MV-4-11 (cell line): ENCODE results near the gene ATP8A2.
"Not testable (repeated sequence)": the region's sequence is repeated elsewhere in the genome, so short reads cannot be mapped to it uniquely, and the experiment has no call there.

ENCODE experiments used
- DNase-seq: peaks from one replicate; lab custom pipeline; 2025; lab: John Stamatoyannopoulos, UW

ATP8A2 gene

GRCh38 chr13:25806264-25806974 lies 434.6 kb downstream of the ATP8A2 start:
- DNase-seq: peak; percentile 65

- DNase-seq: no peak
Observed at GRCh38 chr13:25807562-25807961, 435.8 kb downstream of the ATP8A2 start.

DNA sequence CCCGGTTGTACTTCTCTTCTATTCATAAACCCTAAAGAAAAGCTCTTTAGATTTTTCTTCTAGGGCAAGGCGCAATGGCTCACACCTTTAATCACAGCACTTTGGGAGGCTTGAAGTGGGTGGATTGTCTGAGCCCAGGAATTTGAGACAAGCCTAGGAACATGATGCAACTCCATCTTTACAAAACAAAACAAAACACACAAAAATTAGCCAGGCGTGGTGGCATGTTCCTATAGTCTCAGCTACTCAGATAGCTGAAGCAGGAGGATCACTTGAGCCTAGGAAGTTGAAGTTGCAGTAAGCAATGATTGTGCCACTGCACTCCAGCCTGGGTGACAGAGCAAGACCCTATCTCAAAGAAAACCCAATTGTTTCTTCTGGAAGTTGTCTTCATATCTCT lies 439.7 kb downstream of the ATP8A2 start:
- DNase-seq: no peak

GRCh38 chr13:25816239-25816638 lies 444.5 kb downstream of the ATP8A2 start:
- DNase-seq: no peak

DNA sequence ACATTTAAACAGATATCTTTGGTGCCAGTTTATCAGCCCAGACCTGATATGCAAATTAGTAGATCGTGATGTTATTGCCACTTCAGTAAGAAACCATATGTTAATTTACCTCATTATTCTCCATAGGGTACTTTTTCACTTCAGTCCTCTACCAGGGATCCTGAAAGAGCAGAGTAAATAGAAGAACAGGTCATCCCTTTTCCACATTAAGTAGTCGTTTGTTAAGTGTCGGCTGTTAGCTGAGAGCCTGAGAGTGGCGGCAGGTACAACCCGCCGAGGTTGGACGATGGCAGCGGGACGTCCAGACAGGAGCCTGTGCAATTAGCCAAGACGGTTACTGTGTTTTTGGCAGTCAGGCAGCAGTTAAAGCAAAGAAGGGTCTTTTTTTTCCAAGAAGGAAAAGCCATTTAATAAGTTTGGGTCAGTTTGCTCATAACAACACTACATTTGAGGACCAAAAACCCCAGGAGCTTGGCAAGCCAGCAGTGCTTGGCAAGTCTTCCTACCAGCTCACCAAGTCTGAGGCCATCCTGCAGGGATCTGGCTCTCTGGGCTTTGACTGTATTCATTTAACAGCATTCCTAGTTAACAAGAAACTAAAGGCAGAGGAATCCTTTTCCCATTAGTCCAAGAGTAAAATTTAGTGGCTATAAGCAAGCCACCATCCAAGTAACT lies 448.2 kb downstream of the ATP8A2 start:
- DNase-seq: no peak

DNA sequence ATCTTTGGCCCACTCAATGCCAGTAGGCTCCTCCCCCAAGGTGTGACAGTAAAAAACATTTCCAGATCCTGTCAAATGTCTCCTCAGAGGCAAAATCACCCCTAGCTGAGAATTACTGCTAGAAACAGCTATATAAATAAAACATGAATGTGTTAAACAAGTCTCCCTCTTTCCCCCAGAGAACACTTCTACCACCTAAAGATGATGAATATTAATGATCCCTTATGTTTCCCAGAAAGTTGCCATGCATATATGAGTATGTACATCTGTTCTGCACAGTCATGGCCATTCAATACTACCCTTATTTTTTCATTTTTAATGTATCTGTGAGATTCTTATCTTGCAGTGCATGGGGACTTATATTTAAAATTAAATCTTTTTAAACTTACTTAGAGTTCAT lies 450.0 kb downstream of the ATP8A2 start:
- no peak for DNase-seq

DNA sequence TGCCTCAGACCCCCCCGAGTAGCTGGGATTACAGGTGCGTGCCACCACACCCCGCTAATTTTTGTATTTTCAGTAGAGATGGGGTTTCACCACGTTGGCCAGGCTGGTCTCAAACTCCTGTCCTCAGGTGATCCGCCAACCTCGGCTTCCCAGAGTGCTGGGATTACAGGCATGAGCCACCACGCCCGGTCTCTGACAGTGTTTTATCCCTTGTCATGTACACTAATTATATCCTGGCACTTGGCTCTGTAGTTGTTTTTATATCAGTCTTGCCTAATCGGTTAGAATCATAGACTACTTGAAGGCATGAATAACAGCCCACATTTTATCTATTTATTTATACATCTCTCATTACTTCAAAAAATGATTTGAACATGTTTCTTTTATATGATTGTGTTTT lies 455.4 kb downstream of the ATP8A2 start:
- not testable (repeated sequence) for DNase-seq

GRCh38 chr13:25827831-25828465 lies 456.2 kb downstream of the ATP8A2 start:
- no peak for DNase-seq

DNA sequence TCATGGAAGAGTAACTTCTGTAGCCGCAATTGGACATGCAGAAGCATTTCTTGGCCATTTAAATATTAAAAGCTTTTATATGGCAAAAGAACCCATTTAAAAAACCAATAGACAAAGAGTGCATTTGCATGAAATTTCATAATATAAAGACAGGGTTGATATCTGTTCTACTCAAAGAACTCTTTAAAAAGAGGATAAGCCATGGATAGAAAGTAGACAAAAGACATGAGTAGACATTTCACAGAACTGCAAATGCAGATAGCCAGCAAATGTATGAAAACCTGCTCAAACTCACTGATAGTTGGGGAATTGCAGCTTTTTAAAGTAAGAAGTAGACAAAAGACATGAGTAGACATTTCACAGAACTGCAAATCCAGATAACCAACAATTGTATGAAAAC lies 462.0 kb downstream of the ATP8A2 start:
- DNase-seq: no peak

DNA sequence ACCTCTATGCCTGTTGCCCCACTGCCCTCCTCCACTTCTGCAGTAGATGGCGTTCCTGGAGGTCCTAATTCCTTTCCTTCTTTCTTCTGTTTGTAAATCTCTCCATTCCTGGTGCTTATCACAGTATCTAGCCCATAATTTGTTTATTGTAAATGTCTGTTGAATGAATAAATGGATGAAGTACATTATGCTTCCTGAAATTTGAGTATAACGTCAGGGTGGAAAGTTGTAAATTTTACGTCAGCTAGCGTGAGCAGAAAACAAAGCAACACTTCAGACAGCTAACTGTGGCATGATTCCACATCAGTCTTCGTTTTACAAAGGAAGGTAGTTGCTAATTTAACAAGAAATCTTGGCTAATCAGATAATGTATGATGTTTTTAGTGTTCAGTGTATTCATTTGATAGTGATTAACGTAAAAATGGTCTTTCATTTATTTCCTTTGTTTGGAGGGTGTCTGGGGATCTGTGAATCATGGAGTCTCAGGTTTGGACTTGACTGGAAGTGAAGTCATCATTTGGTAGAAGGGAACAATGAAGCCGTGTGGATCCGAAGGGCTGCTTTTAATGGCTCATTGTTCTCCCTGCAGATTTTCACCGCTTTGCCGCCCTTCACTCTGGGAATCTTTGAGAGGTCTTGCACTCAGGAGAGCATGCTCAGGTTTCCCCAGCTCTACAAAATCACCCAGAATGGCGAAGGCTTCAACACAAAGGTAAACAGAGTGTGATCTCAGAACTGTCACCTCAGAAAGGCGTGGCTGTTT lies 465.0 kb downstream of the ATP8A2 start:
- DNase-seq: no peak

DNA sequence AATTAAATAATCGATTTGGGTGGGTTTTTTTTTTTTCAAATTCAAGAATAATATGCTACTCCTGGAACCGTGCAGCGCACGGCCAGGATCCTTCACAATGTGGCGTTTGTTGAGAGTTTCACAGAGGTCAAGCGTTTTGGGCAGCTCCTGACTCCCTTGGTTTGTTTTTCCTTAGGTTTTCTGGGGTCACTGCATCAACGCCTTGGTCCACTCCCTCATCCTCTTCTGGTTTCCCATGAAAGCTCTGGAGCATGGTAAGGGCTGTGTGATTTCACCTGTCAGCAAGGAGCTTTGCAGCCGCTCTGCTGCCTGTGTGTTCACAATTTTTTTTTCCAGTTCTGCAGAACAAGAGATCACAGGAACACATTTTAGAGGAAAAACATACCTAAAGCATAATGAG lies 467.6 kb downstream of the ATP8A2 start:
- no peak for DNase-seq

DNA sequence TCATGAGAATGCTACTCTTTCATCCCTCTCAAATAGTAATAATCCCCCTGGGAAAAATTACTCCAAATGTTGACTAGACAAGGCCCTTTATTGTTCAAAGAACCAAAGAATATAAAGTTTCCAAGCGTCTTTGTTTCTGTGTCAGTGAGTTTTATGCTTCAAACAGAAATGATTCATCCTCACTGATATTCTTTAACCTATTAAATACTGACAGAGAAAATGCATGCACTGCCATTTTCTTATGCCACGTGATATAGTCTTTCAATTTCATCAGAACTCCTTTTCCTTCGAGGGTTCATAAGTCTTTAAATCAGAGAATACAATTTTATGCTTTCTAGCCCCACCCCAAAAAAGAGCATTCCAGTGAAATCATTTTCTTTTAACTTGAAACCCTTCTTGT lies 468.5 kb downstream of the ATP8A2 start:
- DNase-seq: no peak

GRCh38 chr13:25840931-25841330 lies 469.2 kb downstream of the ATP8A2 start:
- DNase-seq: peak; percentile 28

DNA sequence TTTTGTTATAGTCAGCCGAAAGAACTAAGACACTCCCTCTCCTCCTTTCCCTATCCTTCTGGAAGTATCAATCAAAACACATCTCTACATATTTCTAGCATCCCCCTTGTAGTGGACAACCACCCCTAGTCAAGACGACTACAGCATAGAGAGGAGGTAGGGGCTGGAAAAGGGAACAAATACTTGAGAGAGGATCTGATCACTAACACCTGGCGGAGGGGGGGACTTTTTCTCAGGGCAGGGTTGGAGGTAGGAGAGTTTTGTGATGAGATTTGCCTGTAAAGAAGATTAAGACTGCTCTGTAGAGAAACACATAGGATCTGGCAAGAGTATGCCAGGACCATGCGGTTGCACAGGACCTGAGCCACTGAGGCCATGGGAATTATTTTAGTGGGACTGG lies 471.9 kb downstream of the ATP8A2 start:
- DNase-seq: no peak

- DNase-seq: no peak
Observed at GRCh38 chr13:25844559-25845434, 473.0 kb downstream of the ATP8A2 start.

- no peak for DNase-seq
Observed at GRCh38 chr13:25846222-25846984, 474.6 kb downstream of the ATP8A2 start.

DNA sequence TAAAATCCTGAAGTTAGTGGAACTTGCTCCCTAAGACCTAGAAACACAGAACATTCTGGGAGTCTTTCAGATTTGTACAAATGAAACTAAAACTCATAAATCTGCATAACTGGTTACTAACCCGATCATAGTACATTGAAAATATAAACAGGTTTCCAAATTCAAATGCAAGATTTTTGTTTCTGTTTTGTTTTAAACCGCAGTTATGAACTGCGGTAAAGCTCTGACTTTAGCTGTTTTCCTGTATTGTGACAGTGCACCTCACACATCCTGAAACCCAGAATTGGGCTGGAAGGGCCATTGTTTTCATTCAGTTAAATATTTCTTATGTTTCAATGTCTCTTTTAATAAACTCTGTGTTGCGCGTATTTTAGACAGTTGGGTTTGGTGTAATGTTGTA lies 475.4 kb downstream of the ATP8A2 start:
- peak; percentile 82 for DNase-seq

- DNase-seq: peak; percentile 93
Observed at GRCh38 chr13:25847635-25848626, 476.2 kb downstream of the ATP8A2 start.
